HEK293 (cell line): ENCODE results near the gene KIF1A.

Experiments used
- CTCF ChIA-PET: fragments of 350-600 bp; formaldehyde crosslinking; extraction: SDS; loops from one replicate; lab custom pipeline; 2021; ENCODE audit warnings: antibody characterized with exemption; lab: Yijun Ruan, JAX
- POLR2A ChIA-PET: fragments of 300-600 bp; formaldehyde crosslinking; extraction: SDS; loops from one replicate; lab custom pipeline; 2020; ENCODE audit warnings: antibody characterized with exemption, inconsistent platforms; lab: Yijun Ruan, JAX
- H3K27ac ChIP-seq: fragments of 200-500 bp; sonication (Bioruptor generic); 2 replicates; pipeline ENCODE4 v1.5.1; 2014; ENCODE audit warnings: low read depth, low read length, control low read depth, inconsistent platforms; ENCODE audit errors: extremely low read depth
- H3K36me3 ChIP-seq, 2 experiments: fragments of 200-500 bp in 1 of 2; sonication (Bioruptor generic) in 1 of 2; 1 replicate in 1 of 2; 2 replicates in 1 of 2; pipeline ENCODE4 v1.5.1; 2014 to 2017; ENCODE audit warnings: inconsistent platforms in 2 of 2, low read length in 2 of 2; ENCODE audit not compliant: control insufficient read depth in 2 of 2, insufficient read depth in 1 of 2
- H3K4me1 ChIP-seq: fragments of 200-500 bp; sonication (Bioruptor generic); 2 replicates; pipeline ENCODE4 v1.5.1; 2014; ENCODE audit warnings: mild to moderate bottlenecking, low read length, inconsistent platforms; ENCODE audit not compliant: control insufficient read depth, insufficient read depth
- H3K4me3 ChIP-seq: 2 replicates; pipeline ENCODE4 v1.5.1; 2011; ENCODE audit warnings: low read depth, mild to moderate bottlenecking, control low read depth, low read length, moderate library complexity
- H3K9me3 ChIP-seq: fragments of 200-500 bp; sonication (Bioruptor generic); 2 replicates; pipeline ENCODE4 v1.5.1; 2014; ENCODE audit warnings: low read depth, low read length, inconsistent platforms; ENCODE audit not compliant: control insufficient read depth, insufficient read depth
- BCL11B ChIP-seq: fragments of 450-650 bp; formaldehyde crosslinking; IDR thresholded peaks from 2 replicates; pipeline ENCODE4 v1.5.1; 2016; ENCODE audit warnings: low read depth, missing biosample characterization, missing genetic modification characterization
- KLF1 ChIP-seq: fragments of 450-650 bp; formaldehyde crosslinking; IDR thresholded peaks from 2 replicates; pipeline ENCODE4 v1.5.1; 2016; ENCODE audit warnings: missing biosample characterization, missing genetic modification characterization
- KLF17 ChIP-seq: fragments of 450-650 bp; formaldehyde crosslinking; IDR thresholded peaks from 2 replicates; pipeline ENCODE4 v1.5.1; 2016; ENCODE audit warnings: missing biosample characterization, missing genetic modification characterization
- PATZ1 ChIP-seq: fragments of 450-650 bp; formaldehyde crosslinking; IDR thresholded peaks from 2 replicates; pipeline ENCODE4 v1.5.1; 2016; ENCODE audit warnings: missing biosample characterization, missing genetic modification characterization
- PRDM10 ChIP-seq: fragments of 450-650 bp; formaldehyde crosslinking; IDR thresholded peaks from 2 replicates; pipeline ENCODE4 v1.5.1; 2016; ENCODE audit warnings: missing biosample characterization, missing genetic modification characterization
- PRDM6 ChIP-seq: fragments of 450-650 bp; formaldehyde crosslinking; IDR thresholded peaks from 2 replicates; pipeline ENCODE4 v1.5.1; 2017; ENCODE audit warnings: missing biosample characterization, missing genetic modification characterization
- ZBTB26 ChIP-seq: fragments of 450-650 bp; formaldehyde crosslinking; optimal IDR thresholded peaks from 2 replicates; pipeline ENCODE3; 2016; ENCODE audit warnings: missing biosample characterization, mild to moderate bottlenecking, missing genetic modification characterization
- ZBTB48 ChIP-seq: fragments of 450-650 bp; formaldehyde crosslinking; IDR thresholded peaks from 2 replicates; pipeline ENCODE4 v1.5.1; 2016; ENCODE audit warnings: missing biosample characterization, missing genetic modification characterization
- ZNF132 ChIP-seq: fragments of 450-650 bp; formaldehyde crosslinking; IDR thresholded peaks from 2 replicates; pipeline ENCODE4 v1.5.1; 2017; ENCODE audit warnings: missing biosample characterization, missing genetic modification characterization, borderline replicate concordance
- ZNF335 ChIP-seq: fragments of 450-650 bp; formaldehyde crosslinking; conservative IDR thresholded peaks from 2 replicates; pipeline ENCODE4 v1.5.1; 2016; ENCODE audit warnings: missing biosample characterization, missing genetic modification characterization
- ZNF341 ChIP-seq: fragments of 450-650 bp; formaldehyde crosslinking; IDR thresholded peaks from 2 replicates; pipeline ENCODE4; 2016; ENCODE audit warnings: low read depth, missing biosample characterization, missing genetic modification characterization
- ZNF354C ChIP-seq: fragments of 450-650 bp; formaldehyde crosslinking; IDR thresholded peaks from 2 replicates; pipeline ENCODE4 v1.5.1; 2016; ENCODE audit warnings: missing biosample characterization, missing genetic modification characterization, low read depth, borderline replicate concordance
- ZNF366 ChIP-seq: fragments of 450-650 bp; formaldehyde crosslinking; conservative IDR thresholded peaks from 2 replicates; pipeline ENCODE4 v1.5.1; 2016; ENCODE audit warnings: missing biosample characterization, missing genetic modification characterization
- ZNF426 ChIP-seq: fragments of 450-650 bp; formaldehyde crosslinking; IDR thresholded peaks from 2 replicates; pipeline ENCODE4 v1.5.1; 2017; ENCODE audit warnings: missing biosample characterization, missing genetic modification characterization, mild to moderate bottlenecking, inconsistent platforms, moderate library complexity
- ZNF501 ChIP-seq: fragments of 450-650 bp; formaldehyde crosslinking; IDR thresholded peaks from 2 replicates; pipeline ENCODE4 v1.5.1; 2016; ENCODE audit warnings: missing biosample characterization, missing genetic modification characterization
- ZNF561 ChIP-seq: fragments of 450-650 bp; IDR thresholded peaks from 2 replicates; pipeline ENCODE4 v1.5.1; 2018; ENCODE audit warnings: missing biosample characterization, missing genetic modification characterization, borderline replicate concordance
- ZNF629 ChIP-seq: fragments of 450-650 bp; formaldehyde crosslinking; IDR thresholded peaks from 2 replicates; pipeline ENCODE4 v1.5.1; 2017; ENCODE audit warnings: missing biosample characterization, missing genetic modification characterization
- ZNF692 ChIP-seq: fragments of 450-650 bp; formaldehyde crosslinking; IDR thresholded peaks from 2 replicates; pipeline ENCODE4 v1.5.1; 2016; ENCODE audit warnings: missing biosample characterization, missing genetic modification characterization
- ZNF76 ChIP-seq: fragments of 450-650 bp; formaldehyde crosslinking; IDR thresholded peaks from 2 replicates; pipeline ENCODE4; 2016; ENCODE audit warnings: low read depth, missing biosample characterization, missing genetic modification characterization, borderline replicate concordance

The KIF1A gene

GRCh38 chr2:240811346-240812300 is 8.4 kb downstream of the KIF1A start (continued):
- TF ChIP-seq BCL11B (tag by site-specific recombination) (no peak), PRDM6 (tag by site-specific recombination) (no peak), ZBTB26 (tag by site-specific recombination) (no peak), ZNF561 (tag by site-specific recombination) (no peak), ZNF341 (tag by site-specific recombination) (no peak), ZNF76 (tag by site-specific recombination) (no peak), ZNF501 (tag by site-specific recombination) (no peak), ZNF692 (tag by site-specific recombination) (no peak), ZNF132 (tag by site-specific recombination) (no peak), ZNF366 (tag by site-specific recombination) (no peak)

- CTCF ChIA-PET, result interaction anchor here (0.7 to 2.1 kb wide), 2 partner anchors 30 to 355 kb away, joined by 3 to 13 read pairs; no protein-coding TSS in a partner anchor
- H3K36me3 ChIP-seq, result peaks cover 0 to 8% of the 10 kb centered on the region in 2 experiments; a peak in 2 of 3 replicates
These were observed 9.4 kb downstream of the KIF1A start for GRCh38 chr2:240810621-240811020.

GRCh38 chr2:240810199-240810598 is 9.8 kb downstream of the KIF1A start:
- POLR2A ChIA-PET, result interaction anchor here (1.0 kb wide), 1 partner anchor 10 kb away, joined by 3 read pairs; the partner anchor contains the start of gene KIF1A
- Histone ChIP-seq H3K9me3 (no peaks in the 10 kb centered on the region), H3K4me3 (no peak overlapping the region), H3K36me3 (peaks cover 0 to 8% of the 10 kb centered on the region in 2 experiments; a peak in 2 of 3 replicates), H3K27ac (no peak overlapping the region), H3K4me1 (no peaks in the 10 kb centered on the region)
- CTCF ChIA-PET, result interaction anchor here (2.1 kb wide), 1 partner anchor 31 kb away, joined by 13 read pairs; no protein-coding TSS in a partner anchor
- TF ChIP-seq ZNF426 (tag by site-specific recombination) (no peak), ZBTB48 (tag by site-specific recombination) (no peak), KLF17 (tag by site-specific recombination) (no peak), KLF1 (tag by site-specific recombination) (no peak), PATZ1 (tag by site-specific recombination) (no peak), ZNF629 (tag by site-specific recombination) (no peak), PRDM10 (tag by site-specific recombination) (no peak), ZNF354C (tag by site-specific recombination) (no peak), ZNF335 (tag by site-specific recombination) (no peak)

More at GRCh38 chr2:240810621-240811020, 9.4 kb downstream of the KIF1A start:
- no peaks in the 10 kb centered on the region for H3K4me1 ChIP-seq
- POLR2A ChIA-PET, result interaction anchor here (1.0 kb wide), 1 partner anchor 9 kb away, joined by 3 read pairs; the partner anchor contains the start of gene KIF1A
- no peak for TF ChIP-seq ZNF426 (tag by site-specific recombination)
- no peak overlapping the region for H3K4me3 ChIP-seq
- no peak overlapping the region for H3K27ac ChIP-seq
- no peaks in the 10 kb centered on the region for H3K9me3 ChIP-seq
